ENCODE results near the gene VPS25.

VPS25 gene

GRCh38 chr17:42754782-42755181, 18.5 kb upstream of the VPS25 start:
- H3K9ac ChIP-seq (ENCODE audit: low read depth, low read length, poor library complexity) = no peak overlapping the region
- H3K4me2 ChIP-seq (ENCODE audit: insufficient read depth, low read length, poor library complexity, severe bottlenecking) = no peak overlapping the region
- no peak overlapping the region for H3K4me3 ChIP-seq (ENCODE audit: low read length in 2 of 2)
- H3K36me3 ChIP-seq (replicated peaks in 1 of 2; ENCODE audit: control insufficient read depth in 2 of 2, insufficient read depth in 2 of 2, low read length in 2 of 2) = no peaks in the 10 kb centered on the region
- no peak overlapping the region for H2AFZ ChIP-seq (ENCODE audit: low read length)
- no peak overlapping the region for H3K18ac ChIP-seq (ENCODE audit: low read length)
- no peak overlapping the region for H4K8ac ChIP-seq (ENCODE audit: low read depth, low read length)
- peaks cover 0 to 12% (median 4%) of the 10 kb centered on the region in 3 experiments for H3K27me3 ChIP-seq (ENCODE audit: control insufficient read depth in 3 of 3, insufficient read depth in 3 of 3, low read depth in 1 of 3, low read length in 3 of 3)
- H3K9me3 ChIP-seq (replicated peaks in 1 of 2; ENCODE audit: control insufficient read depth in 2 of 2, insufficient read depth in 1 of 2, low read depth in 1 of 2, low read length in 2 of 2) = no peaks in the 10 kb centered on the region
- no peak for DNase-seq (ENCODE audit: low spot score)
- H2BK15ac ChIP-seq (ENCODE audit: low read length) = no peak overlapping the region
- no peak overlapping the region for H2AK5ac ChIP-seq (ENCODE audit: low read depth, low read length)
- no peak overlapping the region for H3K14ac ChIP-seq (ENCODE audit: low read length)
- H2BK12ac ChIP-seq (ENCODE audit: low read length) = no peak overlapping the region
- H3K23ac ChIP-seq (ENCODE audit: low read depth, low read length, poor library complexity) = no peak overlapping the region
- WGBS, 2 donors (ENCODE audit: extremely low coverage in 2 of 2, insufficient read length in 2 of 2, insufficient replicate concordance in 1 of 2) = no CpG with 5 or more reads among the region's 3 CpGs
- H2BK5ac ChIP-seq (ENCODE audit: low read length) = no peak overlapping the region
- no peak overlapping the region for H4K91ac ChIP-seq (ENCODE audit: low read depth, low read length, poor library complexity)
- H3K79me1 ChIP-seq (ENCODE audit: low read depth, low read length) = no peaks in the 10 kb centered on the region
- H3K4me1 ChIP-seq (ENCODE audit: control insufficient read depth in 2 of 2, insufficient read depth in 1 of 2, low read depth in 1 of 2, low read length in 2 of 2) = peaks cover 0 to 4% of the 10 kb centered on the region in 2 donors
- no peak overlapping the region for H2BK120ac ChIP-seq (ENCODE audit: low read depth, low read length)
- no peak overlapping the region for H3K4ac ChIP-seq (ENCODE audit: low read length)
- no peak overlapping the region for H3K27ac ChIP-seq (replicated peaks; ENCODE audit: low read length)

DNA sequence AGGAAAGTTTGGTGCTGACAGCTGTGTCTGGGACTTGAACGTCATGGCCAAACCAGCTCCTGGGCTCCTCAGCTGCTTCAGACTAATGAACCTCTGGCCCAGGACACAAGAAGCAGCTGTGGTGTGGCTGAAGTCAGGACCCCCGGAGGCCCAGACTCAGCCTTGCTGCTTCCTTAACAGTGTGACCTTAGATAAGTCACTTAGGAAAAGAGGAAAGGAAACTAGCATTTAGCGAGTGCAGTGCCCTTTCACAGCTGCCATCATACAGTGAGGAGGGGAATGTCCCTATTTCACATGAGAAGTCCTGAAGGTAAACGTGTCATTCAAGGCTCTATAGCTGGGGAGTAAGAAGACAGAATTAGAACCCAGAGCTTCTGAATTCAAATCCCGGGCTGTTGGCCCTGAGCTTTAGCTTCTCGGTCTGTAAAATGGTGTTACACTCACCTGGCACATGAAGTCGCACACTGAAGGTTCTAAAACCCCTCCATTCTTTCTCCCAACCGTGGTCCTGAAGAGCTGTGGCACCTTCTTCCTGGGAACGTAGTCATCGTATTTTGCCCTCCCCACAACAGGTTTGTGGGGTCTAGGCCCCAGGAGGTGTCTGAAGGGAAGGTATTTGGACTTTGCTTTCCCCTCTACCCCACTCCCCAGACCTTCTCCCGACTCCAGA, 13.1 kb upstream of the VPS25 start:
- Histone ChIP-seq H3K79me1 (ENCODE audit: low read depth, low read length) (peaks cover 3% of the 10 kb centered on the region), H2BK15ac (ENCODE audit: low read length) (peak overlapping the region; percentile 68), H3K9me3 (replicated peaks in 1 of 2; ENCODE audit: control insufficient read depth in 2 of 2, insufficient read depth in 1 of 2, low read depth in 1 of 2, low read length in 2 of 2) (no peaks in the 10 kb centered on the region), H3K4me2 (ENCODE audit: insufficient read depth, low read length, poor library complexity, severe bottlenecking) (peak overlapping the region; percentile 92), H3K9ac (ENCODE audit: low read depth, low read length, poor library complexity) (no peak overlapping the region), H3K4me3 (ENCODE audit: low read length in 2 of 2) (peak overlapping the region in 1 of 2 donors; percentile 73), H2BK12ac (ENCODE audit: low read length) (no peak overlapping the region), H2AK5ac (ENCODE audit: low read depth, low read length) (peak overlapping the region; percentile 57), H2BK120ac (ENCODE audit: low read depth, low read length) (no peak overlapping the region), H3K18ac (ENCODE audit: low read length) (peak overlapping the region; percentile 92), H3K4ac (ENCODE audit: low read length) (no peak overlapping the region), H2AFZ (ENCODE audit: low read length) (peak overlapping the region; percentile 94), H4K91ac (ENCODE audit: low read depth, low read length, poor library complexity) (no peak overlapping the region), H2BK5ac (ENCODE audit: low read length) (no peak overlapping the region), H3K23ac (ENCODE audit: low read depth, low read length, poor library complexity) (no peak overlapping the region), H3K27ac (replicated peaks; ENCODE audit: low read length) (no peak overlapping the region), H3K36me3 (replicated peaks in 1 of 2; ENCODE audit: control insufficient read depth in 2 of 2, insufficient read depth in 2 of 2, low read length in 2 of 2) (no peaks in the 10 kb centered on the region), H4K8ac (ENCODE audit: low read depth, low read length) (no peak overlapping the region), H3K4me1 (ENCODE audit: control insufficient read depth in 2 of 2, insufficient read depth in 1 of 2, low read depth in 1 of 2, low read length in 2 of 2) (peaks cover 6 to 20% of the 10 kb centered on the region in 2 donors), H3K27me3 (ENCODE audit: control insufficient read depth in 3 of 3, insufficient read depth in 3 of 3, low read depth in 1 of 3, low read length in 3 of 3) (peaks cover 9 to 30% (median 26%) of the 10 kb centered on the region in 3 experiments), H3K14ac (ENCODE audit: low read length) (peak overlapping the region; percentile 6)
- no CpG with 5 or more reads among the region's 11 CpGs for WGBS, 2 donors (ENCODE audit: extremely low coverage in 2 of 2, insufficient read length in 2 of 2, insufficient replicate concordance in 1 of 2)
- DNase-seq (ENCODE audit: low spot score) = no peak

DNA sequence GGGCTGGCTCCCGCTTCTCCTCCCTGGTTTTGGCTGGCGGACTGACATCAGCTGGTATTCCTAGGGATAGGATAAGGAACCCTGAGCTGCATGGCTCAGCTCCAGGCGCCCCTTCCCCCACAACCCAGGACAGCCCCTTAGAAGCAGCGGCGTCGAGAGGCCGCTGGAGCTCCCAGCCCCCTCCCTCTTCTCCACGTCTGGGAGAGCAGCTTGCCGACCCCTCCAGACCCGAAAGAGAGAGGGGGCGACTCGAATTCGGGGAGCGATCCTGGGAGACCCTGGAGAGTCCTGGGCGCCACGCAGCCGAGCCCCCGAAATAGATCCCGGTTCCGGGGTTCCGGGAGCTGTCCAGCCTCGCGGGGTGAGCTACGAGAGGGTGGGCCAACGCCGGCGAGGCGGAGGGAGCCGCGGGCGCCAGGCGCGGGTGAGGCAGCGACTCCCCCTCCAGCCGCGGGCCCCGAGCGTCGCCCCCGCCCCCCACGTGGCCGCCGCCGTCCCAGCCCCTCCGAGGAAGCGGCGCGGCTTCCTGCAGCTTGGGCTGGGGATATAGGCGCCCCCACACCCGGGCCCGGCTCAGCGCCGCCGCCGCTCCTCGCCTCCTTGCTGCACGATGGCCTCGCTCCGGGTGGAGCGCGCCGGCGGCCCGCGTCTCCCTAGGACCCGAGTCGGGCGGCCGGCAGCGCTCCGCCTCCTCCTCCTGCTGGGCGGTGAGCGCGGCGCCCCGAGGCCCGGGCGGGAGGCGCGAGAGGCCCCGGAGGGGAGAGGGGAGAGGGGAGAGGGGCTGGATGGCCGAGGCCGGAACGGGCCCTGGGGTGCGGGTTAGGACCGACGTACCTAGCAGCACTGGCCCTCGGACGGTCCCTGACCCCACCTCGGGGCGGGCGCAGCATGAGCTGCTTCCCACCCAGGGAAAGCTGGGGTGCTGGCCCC, 12.3 kb upstream of the VPS25 start, which contains the start of gene RAMP2:
RAMP2 (plus strand) TSS at position 576 of the 930 bp plus-strand sequence; CDS start at position 611, 35 bp downstream.
- WGBS, 2 donors (ENCODE audit: extremely low coverage in 2 of 2, insufficient read length in 2 of 2, insufficient replicate concordance in 1 of 2) = no CpG with 5 or more reads among the region's 92 CpGs
- Histone ChIP-seq H4K91ac (ENCODE audit: low read depth, low read length, poor library complexity) (peak within 1 kb of the TSS; percentile 94), H3K4me1 (ENCODE audit: control insufficient read depth in 2 of 2, insufficient read depth in 1 of 2, low read depth in 1 of 2, low read length in 2 of 2) (peaks cover 6 to 20% of the 10 kb centered on the region in 2 donors), H3K9me3 (replicated peaks in 1 of 2; ENCODE audit: control insufficient read depth in 2 of 2, insufficient read depth in 1 of 2, low read depth in 1 of 2, low read length in 2 of 2) (no peaks in the 10 kb centered on the region), H2BK120ac (ENCODE audit: low read depth, low read length) (no peak within 1 kb of the TSS), H3K4me2 (ENCODE audit: insufficient read depth, low read length, poor library complexity, severe bottlenecking) (peak within 1 kb of the TSS; percentile 92), H2BK5ac (ENCODE audit: low read length) (peak within 1 kb of the TSS; percentile 35), H2BK12ac (ENCODE audit: low read length) (peak within 1 kb of the TSS; percentile 93), H2AK5ac (ENCODE audit: low read depth, low read length) (peak within 1 kb of the TSS; percentile 61), H3K23ac (ENCODE audit: low read depth, low read length, poor library complexity) (peak within 1 kb of the TSS; percentile 44), H3K36me3 (replicated peaks in 1 of 2; ENCODE audit: control insufficient read depth in 2 of 2, insufficient read depth in 2 of 2, low read length in 2 of 2) (no peaks in the 10 kb centered on the region), H3K14ac (ENCODE audit: low read length) (peak within 1 kb of the TSS; percentile 43), H3K4ac (ENCODE audit: low read length) (no peak within 1 kb of the TSS), H3K9ac (ENCODE audit: low read depth, low read length, poor library complexity) (peak within 1 kb of the TSS; percentile 75), H4K8ac (ENCODE audit: low read depth, low read length) (no peak within 1 kb of the TSS), H3K18ac (ENCODE audit: low read length) (peak within 1 kb of the TSS; percentile 92), H3K27ac (replicated peaks; ENCODE audit: low read length) (no peak within 1 kb of the TSS), H2BK15ac (ENCODE audit: low read length) (peak within 1 kb of the TSS; percentile 72), H3K27me3 (ENCODE audit: control insufficient read depth in 3 of 3, insufficient read depth in 3 of 3, low read depth in 1 of 3, low read length in 3 of 3) (peaks cover 9 to 30% (median 26%) of the 10 kb centered on the region in 3 experiments), H3K4me3 (ENCODE audit: low read length in 2 of 2) (peak within 1 kb of the TSS; percentile 38 to 73), H2AFZ (ENCODE audit: low read length) (peak within 1 kb of the TSS; percentile 94), H3K79me1 (ENCODE audit: low read depth, low read length) (peaks cover 3% of the 10 kb centered on the region)
- DNase-seq (ENCODE audit: low spot score) = no peak

DNA sequence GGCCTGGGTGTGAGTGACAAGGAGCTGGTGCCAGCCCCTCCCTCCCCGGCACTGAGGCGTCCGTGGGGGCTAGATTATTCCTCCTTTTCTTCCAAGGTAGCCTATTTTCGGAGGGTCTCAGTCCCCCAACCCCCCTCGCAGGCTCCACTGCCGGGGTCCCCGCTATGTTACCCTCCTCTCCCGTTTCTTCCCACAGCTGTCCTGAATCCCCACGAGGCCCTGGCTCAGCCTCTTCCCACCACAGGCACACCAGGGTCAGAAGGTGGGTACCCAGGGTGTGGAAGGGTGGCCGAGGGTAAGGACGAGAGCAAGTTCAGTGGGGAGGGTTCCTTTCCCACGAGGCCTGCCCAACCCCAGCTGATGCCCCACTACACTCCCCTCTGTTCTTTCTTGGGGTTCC, 11.6 kb upstream of the VPS25 start:
- Histone ChIP-seq H2BK15ac (ENCODE audit: low read length) (peak overlapping the region; percentile 72), H3K18ac (ENCODE audit: low read length) (peak overlapping the region; percentile 92), H3K4me1 (ENCODE audit: control insufficient read depth in 2 of 2, insufficient read depth in 1 of 2, low read depth in 1 of 2, low read length in 2 of 2) (peaks cover 6 to 20% of the 10 kb centered on the region in 2 donors), H4K91ac (ENCODE audit: low read depth, low read length, poor library complexity) (no peak overlapping the region), H2BK12ac (ENCODE audit: low read length) (peak overlapping the region; percentile 93), H3K4ac (ENCODE audit: low read length) (no peak overlapping the region), H3K23ac (ENCODE audit: low read depth, low read length, poor library complexity) (peak overlapping the region; percentile 44), H3K27me3 (ENCODE audit: control insufficient read depth in 3 of 3, insufficient read depth in 3 of 3, low read depth in 1 of 3, low read length in 3 of 3) (peaks cover 9 to 30% (median 26%) of the 10 kb centered on the region in 3 experiments), H3K9me3 (replicated peaks in 1 of 2; ENCODE audit: control insufficient read depth in 2 of 2, insufficient read depth in 1 of 2, low read depth in 1 of 2, low read length in 2 of 2) (no peaks in the 10 kb centered on the region), H2AK5ac (ENCODE audit: low read depth, low read length) (peak overlapping the region; percentile 61), H2BK120ac (ENCODE audit: low read depth, low read length) (no peak overlapping the region), H3K4me3 (ENCODE audit: low read length in 2 of 2) (peak overlapping the region in 1 of 2 donors; percentile 38), H4K8ac (ENCODE audit: low read depth, low read length) (no peak overlapping the region), H2BK5ac (ENCODE audit: low read length) (peak overlapping the region; percentile 35), H3K9ac (ENCODE audit: low read depth, low read length, poor library complexity) (no peak overlapping the region), H3K4me2 (ENCODE audit: insufficient read depth, low read length, poor library complexity, severe bottlenecking) (peak overlapping the region; percentile 92), H3K27ac (replicated peaks; ENCODE audit: low read length) (no peak overlapping the region), H2AFZ (ENCODE audit: low read length) (peak overlapping the region; percentile 94), H3K79me1 (ENCODE audit: low read depth, low read length) (peaks cover 5% of the 10 kb centered on the region), H3K14ac (ENCODE audit: low read length) (no peak overlapping the region), H3K36me3 (replicated peaks in 1 of 2; ENCODE audit: control insufficient read depth in 2 of 2, insufficient read depth in 2 of 2, low read length in 2 of 2) (no peaks in the 10 kb centered on the region)
- DNase-seq (ENCODE audit: low spot score) = no peak
- WGBS, 2 donors (ENCODE audit: extremely low coverage in 2 of 2, insufficient read length in 2 of 2, insufficient replicate concordance in 1 of 2) = no CpG with 5 or more reads among the region's 12 CpGs
